CD4-positive, CD25-positive, alpha-beta regulatory T cell (primary cell): Measurements from ENCODE around the gene SAMD8. TPM values are rescaled to one million over a fixed set of nuclear protein-coding genes. Genes with fewer than 3 reads are reported as not detected.
A peak's percentile ranks its signal among the peaks of the same experiment; 100 is the strongest.

ENCODE experiments used
- ATAC-seq, 2 donors: fragments of 150-1000 bp; cut with Tn5 transposase; one replicate each; pipeline ENCODE4 v1.10.0; 2021; ENCODE audit warnings: low read depth in 2 of 2, moderate number of reproducible peaks in 2 of 2, moderate library complexity in 1 of 2
- DNase-seq, 3 donors: peaks; one replicate each; pipeline versions ENCODE4 v3.0.0 to v3.0.0-alpha.2; 2012 to 2022; ENCODE audit warnings: mixed read lengths in 1 of 3
- H3K27ac ChIP-seq: one replicate; pipeline ENCODE4 v1.7.0; 2013; ENCODE audit warnings: mild to moderate bottlenecking, low read length; ENCODE audit not compliant: insufficient read depth, poor library complexity, severe bottlenecking
- H3K27me3 ChIP-seq: one replicate; pipeline ENCODE4 v1.7.0; 2013; ENCODE audit warnings: low read length; ENCODE audit not compliant: control insufficient read depth, insufficient read depth
- H3K36me3 ChIP-seq: one replicate; pipeline ENCODE4 v1.7.0; 2013; ENCODE audit warnings: mild to moderate bottlenecking, low read length, moderate library complexity; ENCODE audit not compliant: control insufficient read depth, insufficient read depth
- H3K4me1 ChIP-seq: 2 replicates; pipeline ENCODE4 v1.7.0; 2013; ENCODE audit warnings: mild to moderate bottlenecking, low read length; ENCODE audit not compliant: insufficient read depth, control insufficient read depth, poor library complexity, severe bottlenecking
- H3K4me3 ChIP-seq: one replicate; pipeline ENCODE4 v1.7.0; 2013; ENCODE audit warnings: low read depth, mild to moderate bottlenecking, low read length, moderate library complexity
- H3K9me3 ChIP-seq, 2 experiments: 1 replicate in 1 of 2; 2 replicates in 1 of 2; pipeline ENCODE4 v1.7.0; 2013; ENCODE audit warnings: low read length in 2 of 2, mild to moderate bottlenecking in 1 of 2, moderate library complexity in 1 of 2; ENCODE audit not compliant: control insufficient read depth in 2 of 2
- H3K27ac Mint-ChIP-seq, 3 donors: one replicate each; pipeline ENCODE4 v1.8.0; 2020 to 2022; ENCODE audit warnings: mild to moderate bottlenecking in 3 of 3, mixed read lengths in 3 of 3, moderate library complexity in 2 of 3
- H3K27me3 Mint-ChIP-seq: one replicate; pipeline ENCODE4 v1.8.0; 2022; ENCODE audit warnings: mild to moderate bottlenecking, mixed read lengths
- H3K36me3 Mint-ChIP-seq: one replicate; pipeline ENCODE4 v1.8.0; 2020; ENCODE audit warnings: mixed read lengths
- H3K4me1 Mint-ChIP-seq, 4 donors: one replicate each; pipeline ENCODE4 v1.8.0; 2020 to 2022; ENCODE audit warnings: mixed read lengths in 4 of 4, mild to moderate bottlenecking in 1 of 4
- H3K4me3 Mint-ChIP-seq, 4 donors: one replicate each; pipeline ENCODE4 v1.8.0; 2020 to 2022; ENCODE audit warnings: mild to moderate bottlenecking in 4 of 4, mixed read lengths in 4 of 4, moderate library complexity in 3 of 4
- H3K9me3 Mint-ChIP-seq, 7 donors: one replicate each; pipeline ENCODE4 v1.8.0; 2020 to 2022; ENCODE audit warnings: mixed read lengths in 7 of 7, mild to moderate bottlenecking in 3 of 7, moderate library complexity in 2 of 7
- polyA plus RNA-seq, 4 donors: library from polyadenylated mRNA; unstranded; fragments of 300-500 nt; fragmentation: Illumina TruSeq; gene quantifications; one replicate each; pipeline ENCODE4 v1.2.3, GENCODE V29; 2021
- total RNA-seq: library from RNA; stranded (reverse); gene quantifications from one replicate; pipeline ENCODE4 v1.2.3, GENCODE V29; 2022

Gene SAMD8
- total and polyA plus RNA-seq, 5 donors from 2014 or later, result 6.5 to 36.9 (median 8.0) TPM

DNA sequence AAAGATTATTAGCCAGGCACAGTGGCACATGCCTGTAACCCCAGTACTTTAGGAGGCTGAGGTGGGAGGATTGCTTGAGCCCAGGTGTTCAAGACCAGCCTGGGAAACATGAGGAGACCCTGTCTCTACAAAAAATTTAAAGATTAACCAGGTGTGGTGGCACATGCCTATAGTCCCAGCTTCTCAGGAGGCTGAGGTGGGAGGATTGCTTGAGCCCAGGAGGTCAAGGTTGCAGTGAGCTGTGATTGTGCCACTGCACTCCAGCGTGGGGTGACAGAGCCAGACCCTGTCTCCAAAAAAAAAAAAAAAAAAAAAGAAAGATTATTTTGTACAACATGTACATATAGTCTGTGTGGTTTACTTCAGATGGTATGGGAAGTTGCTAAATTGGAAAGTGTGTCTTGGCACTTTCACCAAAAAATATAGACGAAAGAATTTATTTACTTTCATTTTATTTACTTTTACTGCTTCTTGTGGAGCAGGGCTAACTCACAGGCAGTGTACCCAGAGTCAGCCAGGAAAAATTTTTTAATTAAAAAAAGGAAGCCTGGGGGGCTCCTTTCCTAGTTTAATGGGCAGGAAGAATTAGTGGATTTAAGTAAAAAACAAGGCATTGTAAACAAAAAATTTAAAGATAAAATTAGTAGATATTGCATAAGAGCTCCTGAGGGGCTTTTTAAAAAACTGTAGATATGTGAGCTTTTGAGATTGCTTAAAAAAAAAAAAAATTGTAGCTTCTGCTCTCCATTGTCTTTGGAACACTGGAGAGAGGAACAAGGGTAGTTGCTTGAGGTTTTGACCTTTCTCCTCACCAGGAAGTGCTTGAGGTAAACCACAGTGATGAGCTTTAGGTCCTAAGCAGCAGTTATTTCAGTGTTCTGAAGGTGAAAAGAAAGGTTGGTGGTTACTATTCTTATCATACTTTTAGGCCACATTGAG lies 54.5 kb downstream of the SAMD8 start:
- ATAC-seq, result peak; percentile 61 to 78
- Histone ChIP-seq H3K9me3 (no peaks in the 10 kb centered on the region), H3K4me1 (peaks cover 28% of the 10 kb centered on the region), H3K4me3 (peak overlapping the region; percentile 73), H3K27me3 (no peaks in the 10 kb centered on the region), H3K27ac (peak overlapping the region; percentile 66), H3K36me3 (peaks cover 3% of the 10 kb centered on the region)
- Mint-ChIP-seq H3K27me3 (no peaks in the 10 kb centered on the region), H3K4me3 (peak overlapping the region; percentile 23 to 76 (median 58)), H3K36me3 (peaks cover 14% of the 10 kb centered on the region), H3K27ac (peak overlapping the region; percentile 80 to 92 (median 82)), H3K4me1 (peaks cover 21 to 54% (median 33%) of the 10 kb centered on the region in 4 donors), H3K9me3 (no peaks in the 10 kb centered on the region)
- DNase-seq, result peak in 2 of 3 donors; percentile 31 to 73

GRCh38 chr10:75166623-75166972 lies 55.1 kb downstream of the SAMD8 start:
- peak overlapping the region; percentile 66 for H3K27ac ChIP-seq
- no peaks in the 10 kb centered on the region for H3K9me3 ChIP-seq
- peaks cover 3% of the 10 kb centered on the region for H3K36me3 ChIP-seq
- peak overlapping the region; percentile 73 for H3K4me3 ChIP-seq
- DNase-seq, result peak in 1 of 3 donors; percentile 6
- Mint-ChIP-seq H3K4me1 (peaks cover 21 to 50% (median 33%) of the 10 kb centered on the region in 4 donors), H3K27ac (peak overlapping the region; percentile 77 to 83 (median 82)), H3K36me3 (peaks cover 14% of the 10 kb centered on the region), H3K4me3 (peak overlapping the region; percentile 23 to 76 (median 48)), H3K9me3 (no peaks in the 10 kb centered on the region), H3K27me3 (no peaks in the 10 kb centered on the region)
- H3K27me3 ChIP-seq, result no peaks in the 10 kb centered on the region
- H3K4me1 ChIP-seq, result peaks cover 28% of the 10 kb centered on the region
- ATAC-seq, result peak; percentile 32 to 38

- H3K36me3 Mint-ChIP-seq, result peaks cover 13% of the 10 kb centered on the region
- no peak for ATAC-seq
- H3K27me3 ChIP-seq, result no peaks in the 10 kb centered on the region
- DNase-seq, result no peak
- H3K4me3 Mint-ChIP-seq, result peak overlapping the region in 1 of 4 donors; percentile 15
- no peaks in the 10 kb centered on the region for H3K27me3 Mint-ChIP-seq
- no peaks in the 10 kb centered on the region for H3K9me3 Mint-ChIP-seq
- no peak overlapping the region for H3K4me3 ChIP-seq
- no peak overlapping the region for H3K27ac ChIP-seq
- peaks cover 23 to 46% (median 34%) of the 10 kb centered on the region in 4 donors for H3K4me1 Mint-ChIP-seq
- peaks cover 28% of the 10 kb centered on the region for H3K4me1 ChIP-seq
- H3K36me3 ChIP-seq, result peaks cover 3% of the 10 kb centered on the region
- no peaks in the 10 kb centered on the region for H3K9me3 ChIP-seq
- H3K27ac Mint-ChIP-seq, result peak overlapping the region; percentile 75 to 89 (median 82)
Observed at GRCh38 chr10:75168275-75168674, 56.8 kb downstream of the SAMD8 start.

- Mint-ChIP-seq H3K36me3 (peaks cover 18% of the 10 kb centered on the region), H3K4me1 (peaks cover 26 to 37% (median 30%) of the 10 kb centered on the region in 4 donors), H3K9me3 (no peaks in the 10 kb centered on the region), H3K4me3 (no peak overlapping the region), H3K27ac (peak overlapping the region; percentile 47 to 83 (median 58)), H3K27me3 (no peaks in the 10 kb centered on the region)
- DNase-seq, result no peak
- peaks cover 3% of the 10 kb centered on the region for H3K36me3 ChIP-seq
- ATAC-seq, result no peak
- no peak overlapping the region for H3K27ac ChIP-seq
- H3K4me3 ChIP-seq, result no peak overlapping the region
- peaks cover 28% of the 10 kb centered on the region for H3K4me1 ChIP-seq
- no peaks in the 10 kb centered on the region for H3K27me3 ChIP-seq
- no peaks in the 10 kb centered on the region for H3K9me3 ChIP-seq
Observed at GRCh38 chr10:75170215-75170614, 58.8 kb downstream of the SAMD8 start.

GRCh38 chr10:75175046-75175445 lies 63.6 kb downstream of the SAMD8 start:
- Histone ChIP-seq H3K27me3 (no peaks in the 10 kb centered on the region), H3K4me1 (no peaks in the 10 kb centered on the region), H3K36me3 (peaks cover 18% of the 10 kb centered on the region), H3K27ac (no peak overlapping the region), H3K4me3 (no peak overlapping the region), H3K9me3 (no peaks in the 10 kb centered on the region)
- Mint-ChIP-seq H3K36me3 (peaks cover 30% of the 10 kb centered on the region), H3K9me3 (no peaks in the 10 kb centered on the region), H3K27me3 (no peaks in the 10 kb centered on the region), H3K27ac (no peak overlapping the region), H3K4me1 (peaks cover 7 to 20% (median 13%) of the 10 kb centered on the region in 4 donors), H3K4me3 (no peak overlapping the region)
- ATAC-seq (no peak), DNase-seq (no peak)

- ATAC-seq (no peak), DNase-seq (no peak)
- H3K36me3 Mint-ChIP-seq, result peaks cover 28% of the 10 kb centered on the region
- no peaks in the 10 kb centered on the region for H3K9me3 ChIP-seq
- no peaks in the 10 kb centered on the region for H3K4me1 ChIP-seq
- no peaks in the 10 kb centered on the region for H3K27me3 Mint-ChIP-seq
- H3K4me3 Mint-ChIP-seq, result no peak overlapping the region
- no peak overlapping the region for H3K27ac ChIP-seq
- peaks cover 7 to 17% (median 11%) of the 10 kb centered on the region in 4 donors for H3K4me1 Mint-ChIP-seq
- no peaks in the 10 kb centered on the region for H3K9me3 Mint-ChIP-seq
- H3K27ac Mint-ChIP-seq, result peak overlapping the region in 1 of 3 donors; percentile 38
- H3K27me3 ChIP-seq, result no peaks in the 10 kb centered on the region
- H3K4me3 ChIP-seq, result no peak overlapping the region
- H3K36me3 ChIP-seq, result peaks cover 16% of the 10 kb centered on the region
Observed at GRCh38 chr10:75176046-75176445, 64.6 kb downstream of the SAMD8 start.

DNA sequence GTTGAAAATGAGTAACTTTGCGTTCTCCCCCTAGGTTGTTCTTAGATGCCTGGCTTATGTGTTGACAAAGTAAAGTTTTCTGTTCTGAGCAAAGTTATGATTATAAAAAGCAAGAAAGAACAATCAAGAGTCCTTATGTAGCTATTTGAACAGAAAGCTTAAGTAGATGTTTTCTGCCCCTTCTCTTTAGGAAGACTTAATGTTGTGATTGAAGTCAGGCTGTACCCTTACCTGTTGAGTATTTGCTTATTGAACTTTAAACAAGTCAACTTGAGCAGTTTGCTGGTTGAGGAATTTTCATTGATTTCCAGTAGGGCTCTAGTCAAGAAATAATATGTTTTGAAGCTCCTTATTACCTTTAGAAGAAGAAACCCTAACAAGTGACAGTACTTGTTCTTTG lies 65.3 kb downstream of the SAMD8 start:
- Histone ChIP-seq H3K36me3 (peaks cover 16% of the 10 kb centered on the region), H3K4me3 (no peak overlapping the region), H3K4me1 (no peaks in the 10 kb centered on the region), H3K27ac (no peak overlapping the region), H3K27me3 (no peaks in the 10 kb centered on the region), H3K9me3 (no peaks in the 10 kb centered on the region)
- Mint-ChIP-seq H3K27ac (no peak overlapping the region), H3K27me3 (no peaks in the 10 kb centered on the region), H3K4me3 (no peak overlapping the region), H3K4me1 (peaks cover 7 to 23% (median 14%) of the 10 kb centered on the region in 4 donors), H3K36me3 (peaks cover 28% of the 10 kb centered on the region), H3K9me3 (no peaks in the 10 kb centered on the region)
- no peak for ATAC-seq
- DNase-seq, result no peak
